ENCODE data around the gene RBM47. TPM values are rescaled to one million over a fixed set of nuclear protein-coding genes. Genes with fewer than 3 reads are reported as not detected.
"Not testable (repeated sequence)": the region's sequence is repeated elsewhere in the genome, so short reads cannot be mapped to it uniquely, and the experiment has no call there.

RBM47 gene
- total RNA-seq, 1 experiment from 2014 or later: 97.9 TPM

GRCh38 chr4:40473578-40474388, 155.9 kb downstream of the RBM47 start:
- H3K4me3 ChIP-seq (ENCODE audit: insufficient read depth, low read depth, low read length): no peak overlapping the region
- no peaks in the 10 kb centered on the region for H3K27me3 ChIP-seq (ENCODE audit: control insufficient read depth, insufficient read depth, low read length)
- DNase-seq: no peak
- no peaks in the 10 kb centered on the region for H3K36me3 ChIP-seq (replicated peaks; ENCODE audit: control insufficient read depth, insufficient read depth, low read length)

GRCh38 chr4:40471923-40472322, 157.7 kb downstream of the RBM47 start:
- no peaks in the 10 kb centered on the region for H3K27me3 ChIP-seq (ENCODE audit: control insufficient read depth, insufficient read depth, low read length)
- H3K36me3 ChIP-seq (replicated peaks; ENCODE audit: control insufficient read depth, insufficient read depth, low read length): no peaks in the 10 kb centered on the region
- no peak overlapping the region for H3K4me3 ChIP-seq (ENCODE audit: insufficient read depth, low read depth, low read length)
- no peak for DNase-seq

GRCh38 chr4:40466789-40467188, 162.9 kb downstream of the RBM47 start:
- Histone ChIP-seq H3K27me3 (ENCODE audit: control insufficient read depth, insufficient read depth, low read length) (no peaks in the 10 kb centered on the region), H3K4me3 (ENCODE audit: insufficient read depth, low read depth, low read length) (no peak overlapping the region), H3K36me3 (replicated peaks; ENCODE audit: control insufficient read depth, insufficient read depth, low read length) (peaks cover 1% of the 10 kb centered on the region)
- no peak for DNase-seq

- DNase-seq: peak; percentile 43
- Histone ChIP-seq H3K27me3 (ENCODE audit: control insufficient read depth, insufficient read depth, low read length) (no peaks in the 10 kb centered on the region), H3K4me3 (ENCODE audit: insufficient read depth, low read depth, low read length) (no peak overlapping the region), H3K36me3 (replicated peaks; ENCODE audit: control insufficient read depth, insufficient read depth, low read length) (peaks cover 1% of the 10 kb centered on the region)
Measured at GRCh38 chr4:40462326-40462725, 167.3 kb downstream of the RBM47 start.

- no peak for DNase-seq
- Histone ChIP-seq H3K27me3 (ENCODE audit: control insufficient read depth, insufficient read depth, low read length) (no peaks in the 10 kb centered on the region), H3K4me3 (ENCODE audit: insufficient read depth, low read depth, low read length) (no peak overlapping the region), H3K36me3 (replicated peaks; ENCODE audit: control insufficient read depth, insufficient read depth, low read length) (peaks cover 1% of the 10 kb centered on the region)
Measured at GRCh38 chr4:40461879-40462278, 167.8 kb downstream of the RBM47 start.

GRCh38 chr4:40461062-40461461, 168.6 kb downstream of the RBM47 start:
- H3K36me3 ChIP-seq (replicated peaks; ENCODE audit: control insufficient read depth, insufficient read depth, low read length): peaks cover 1% of the 10 kb centered on the region; the same call in 1 of the 2 replicates
- no peak for DNase-seq
- no peaks in the 10 kb centered on the region for H3K27me3 ChIP-seq (ENCODE audit: control insufficient read depth, insufficient read depth, low read length)
- no peak overlapping the region for H3K4me3 ChIP-seq (ENCODE audit: insufficient read depth, low read depth, low read length)

- no peak overlapping the region for H3K4me3 ChIP-seq (ENCODE audit: insufficient read depth, low read depth, low read length)
- no peak for DNase-seq
Measured at GRCh38 chr4:40458683-40459082, 171.0 kb downstream of the RBM47 start.

GRCh38 chr4:40458109-40458508, 171.6 kb downstream of the RBM47 start:
- Histone ChIP-seq H3K4me3 (ENCODE audit: insufficient read depth, low read depth, low read length) (no peak overlapping the region), H3K27me3 (ENCODE audit: control insufficient read depth, insufficient read depth, low read length) (no peaks in the 10 kb centered on the region), H3K36me3 (replicated peaks; ENCODE audit: control insufficient read depth, insufficient read depth, low read length) (no peaks in the 10 kb centered on the region)
- DNase-seq: no peak

More at GRCh38 chr4:40458683-40459082, 171.0 kb downstream of the RBM47 start:
- no peaks in the 10 kb centered on the region for H3K27me3 ChIP-seq (ENCODE audit: control insufficient read depth, insufficient read depth, low read length)
- H3K36me3 ChIP-seq (replicated peaks; ENCODE audit: control insufficient read depth, insufficient read depth, low read length): no peaks in the 10 kb centered on the region

- no peaks in the 10 kb centered on the region for H3K36me3 ChIP-seq (replicated peaks; ENCODE audit: control insufficient read depth, insufficient read depth, low read length)
Measured at GRCh38 chr4:40455340-40455902, 174.2 kb downstream of the RBM47 start.

GRCh38 chr4:40454816-40455215, 174.8 kb downstream of the RBM47 start:
- no peak for DNase-seq
- H3K36me3 ChIP-seq (replicated peaks; ENCODE audit: control insufficient read depth, insufficient read depth, low read length): no peaks in the 10 kb centered on the region; the same call in 1 of the 2 replicates
- no peak overlapping the region for H3K4me3 ChIP-seq (ENCODE audit: insufficient read depth, low read depth, low read length)
- no peaks in the 10 kb centered on the region for H3K27me3 ChIP-seq (ENCODE audit: control insufficient read depth, insufficient read depth, low read length)

More at GRCh38 chr4:40455340-40455902, 174.2 kb downstream of the RBM47 start:
- no peaks in the 10 kb centered on the region for H3K27me3 ChIP-seq (ENCODE audit: control insufficient read depth, insufficient read depth, low read length)
- H3K4me3 ChIP-seq (ENCODE audit: insufficient read depth, low read depth, low read length): no peak overlapping the region
- no peak for DNase-seq

- DNase-seq: no peak
- Histone ChIP-seq H3K36me3 (replicated peaks; ENCODE audit: control insufficient read depth, insufficient read depth, low read length) (no peaks in the 10 kb centered on the region; the same call in 1 of the 2 replicates), H3K4me3 (ENCODE audit: insufficient read depth, low read depth, low read length) (no peak overlapping the region), H3K27me3 (ENCODE audit: control insufficient read depth, insufficient read depth, low read length) (no peaks in the 10 kb centered on the region)
Measured at GRCh38 chr4:40453912-40454311, 175.8 kb downstream of the RBM47 start.

- no peaks in the 10 kb centered on the region for H3K27me3 ChIP-seq (ENCODE audit: control insufficient read depth, insufficient read depth, low read length)
- DNase-seq: no peak
- no peaks in the 10 kb centered on the region; the same call in 1 of the 2 replicates for H3K36me3 ChIP-seq (replicated peaks; ENCODE audit: control insufficient read depth, insufficient read depth, low read length)
- no peak overlapping the region for H3K4me3 ChIP-seq (ENCODE audit: insufficient read depth, low read depth, low read length)
Measured at GRCh38 chr4:40448875-40449274, 180.8 kb downstream of the RBM47 start.

- H3K27me3 ChIP-seq (ENCODE audit: control insufficient read depth, insufficient read depth, low read length): no peaks in the 10 kb centered on the region
- H3K4me3 ChIP-seq (ENCODE audit: insufficient read depth, low read depth, low read length): no peak overlapping the region
- H3K36me3 ChIP-seq (replicated peaks; ENCODE audit: control insufficient read depth, insufficient read depth, low read length): no peaks in the 10 kb centered on the region; the same call in 1 of the 2 replicates
- DNase-seq: no peak
Measured at GRCh38 chr4:40446839-40447238, 182.8 kb downstream of the RBM47 start.

GRCh38 chr4:40446261-40446750, 183.4 kb downstream of the RBM47 start:
- not testable (repeated sequence) for H3K36me3 ChIP-seq (replicated peaks; ENCODE audit: control insufficient read depth, insufficient read depth, low read length); H3K27me3 ChIP-seq (ENCODE audit: control insufficient read depth, insufficient read depth, low read length); H3K4me3 ChIP-seq (ENCODE audit: insufficient read depth, low read depth, low read length); DNase-seq

GRCh38 chr4:40445671-40446070, 184.0 kb downstream of the RBM47 start:
- DNase-seq: no peak
- Histone ChIP-seq H3K36me3 (replicated peaks; ENCODE audit: control insufficient read depth, insufficient read depth, low read length) (no peaks in the 10 kb centered on the region; the same call in 1 of the 2 replicates), H3K27me3 (ENCODE audit: control insufficient read depth, insufficient read depth, low read length) (no peaks in the 10 kb centered on the region), H3K4me3 (ENCODE audit: insufficient read depth, low read depth, low read length) (no peak overlapping the region)
